DMS53 (cell line): ENCODE data around the gene KCNQ1.
A peak's percentile ranks its signal among the peaks of the same experiment; 100 is the strongest.

ENCODE experiments used
- DNase-seq: peaks from one replicate; lab custom pipeline; 2025; lab: John Stamatoyannopoulos, UW

Gene KCNQ1

GRCh38 chr11:2444821-2445745, at the start of gene KCNQ1:
KCNQ1 (plus strand) TSS chr11:2445008; CDS start chr11:2445099, 91 bp downstream.
- peak; percentile 80 for DNase-seq

DNA sequence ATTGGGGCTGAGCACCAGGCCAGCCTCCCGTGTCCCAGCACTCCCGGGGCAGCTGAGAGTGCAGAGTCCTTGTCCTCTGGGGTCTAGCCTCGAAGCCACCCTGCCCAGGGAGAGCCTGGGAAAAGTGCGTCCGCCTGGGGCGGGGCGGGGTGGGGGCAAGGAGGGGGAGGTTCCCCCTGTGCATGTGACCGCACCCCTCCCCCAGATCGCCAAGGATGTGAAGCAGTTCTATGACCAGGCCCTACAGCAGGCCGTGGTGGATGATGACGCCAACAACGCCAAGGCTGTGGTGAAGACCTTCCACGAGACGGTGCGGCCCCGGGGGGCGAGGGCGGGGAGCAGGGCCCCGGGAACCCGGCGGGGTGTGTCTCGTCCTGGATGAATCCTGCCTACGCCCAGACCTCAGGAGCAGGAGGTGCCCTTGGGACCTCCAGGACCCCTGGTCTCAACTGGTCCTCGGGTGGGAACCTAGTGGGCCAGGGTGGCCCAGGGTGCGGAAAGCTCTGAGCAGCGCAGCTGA, 49.5 kb upstream of the KCNQ1 start:
- no peak for DNase-seq

DNA sequence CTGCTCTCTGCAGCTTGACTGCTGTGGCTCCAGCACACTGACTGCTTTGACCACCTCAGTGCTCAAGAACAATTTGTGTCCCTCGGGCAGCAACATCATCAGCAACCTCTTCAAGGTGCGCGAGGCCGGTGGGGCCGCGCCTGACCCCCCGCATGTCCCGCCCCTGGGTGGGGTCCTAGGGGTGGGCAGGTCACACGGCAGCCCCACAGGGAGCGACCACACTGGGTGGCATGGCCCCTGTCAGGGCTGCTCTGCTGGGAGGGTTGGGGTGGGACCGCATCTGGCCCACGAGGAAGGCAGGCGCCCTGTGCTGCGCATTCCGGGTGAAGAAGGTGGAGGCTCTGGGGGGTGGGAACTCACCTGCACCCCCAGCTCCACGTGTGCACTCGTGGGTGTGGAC, 49.0 kb upstream of the KCNQ1 start:
- no peak for DNase-seq

- DNase-seq, result no peak
Observed at GRCh38 chr11:2396471-2396870, 48.3 kb upstream of the KCNQ1 start.

DNA sequence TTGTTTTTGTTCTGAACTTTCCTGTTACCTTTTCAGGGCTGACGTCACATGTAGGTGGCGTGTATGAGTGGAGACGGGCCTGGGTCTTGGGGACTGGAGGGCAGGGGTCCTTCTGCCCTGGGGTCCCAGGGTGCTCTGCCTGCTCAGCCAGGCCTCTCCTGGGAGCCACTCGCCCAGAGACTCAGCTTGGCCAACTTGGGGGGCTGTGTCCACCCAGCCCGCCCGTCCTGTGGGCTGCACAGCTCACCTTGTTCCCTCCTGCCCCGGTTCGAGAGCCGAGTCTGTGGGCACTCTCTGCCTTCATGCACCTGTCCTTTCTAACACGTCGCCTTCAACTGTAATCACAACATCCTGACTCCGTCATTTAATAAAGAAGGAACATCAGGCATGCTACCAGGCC, 47.8 kb upstream of the KCNQ1 start:
- no peak for DNase-seq

GRCh38 chr11:2398664-2399355, 46.0 kb upstream of the KCNQ1 start:
- DNase-seq, result no peak

- peak; percentile 72 for DNase-seq
Observed at GRCh38 chr11:2399488-2400068, 45.2 kb upstream of the KCNQ1 start.

- peak; percentile 100 for DNase-seq
Observed at GRCh38 chr11:2400069-2400761, 44.6 kb upstream of the KCNQ1 start, which contains the start of gene TSSC4. TSSC4 (plus strand) TSS chr11:2400750; CDS start chr11:2402634, 1,884 bp downstream.

GRCh38 chr11:2400762-2401435, 43.9 kb upstream of the KCNQ1 start:
- peak; percentile 61 for DNase-seq

DNA sequence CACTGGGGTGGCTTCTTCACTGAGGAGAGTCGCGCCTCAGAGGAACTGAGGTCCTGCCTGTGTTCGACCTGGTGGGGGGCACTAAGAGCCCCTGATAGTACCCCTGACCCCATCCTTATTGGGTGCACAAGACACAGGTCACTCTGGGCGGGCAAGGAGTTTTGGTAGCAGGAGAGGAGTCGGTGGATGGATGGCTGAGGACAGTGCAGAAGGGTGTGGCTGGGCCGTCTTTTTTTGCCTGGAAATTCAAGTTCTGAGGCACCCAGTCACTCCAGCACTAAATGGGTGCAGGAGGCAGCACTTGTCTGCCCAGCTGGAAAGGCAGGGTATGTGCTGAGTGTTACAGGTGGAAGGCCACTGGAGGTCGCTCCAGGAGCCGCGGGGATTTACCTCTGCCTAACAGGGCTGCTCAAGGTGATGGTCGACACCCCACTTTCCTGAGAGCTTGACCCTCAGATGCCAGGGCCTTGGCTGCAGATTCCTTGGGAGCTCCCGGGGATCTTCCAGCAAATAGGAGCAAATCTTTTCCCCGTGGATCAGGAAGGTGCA, 43.3 kb upstream of the KCNQ1 start:
- DNase-seq, result peak; percentile 45

- DNase-seq, result no peak
Observed at GRCh38 chr11:2402106-2402505, 42.7 kb upstream of the KCNQ1 start.

GRCh38 chr11:2402890-2403645, 41.7 kb upstream of the KCNQ1 start:
- DNase-seq, result no peak

- no peak for DNase-seq
Observed at GRCh38 chr11:2404735-2405196, 40.0 kb upstream of the KCNQ1 start.

GRCh38 chr11:2406451-2406850, 38.4 kb upstream of the KCNQ1 start:
- DNase-seq, result no peak

DNA sequence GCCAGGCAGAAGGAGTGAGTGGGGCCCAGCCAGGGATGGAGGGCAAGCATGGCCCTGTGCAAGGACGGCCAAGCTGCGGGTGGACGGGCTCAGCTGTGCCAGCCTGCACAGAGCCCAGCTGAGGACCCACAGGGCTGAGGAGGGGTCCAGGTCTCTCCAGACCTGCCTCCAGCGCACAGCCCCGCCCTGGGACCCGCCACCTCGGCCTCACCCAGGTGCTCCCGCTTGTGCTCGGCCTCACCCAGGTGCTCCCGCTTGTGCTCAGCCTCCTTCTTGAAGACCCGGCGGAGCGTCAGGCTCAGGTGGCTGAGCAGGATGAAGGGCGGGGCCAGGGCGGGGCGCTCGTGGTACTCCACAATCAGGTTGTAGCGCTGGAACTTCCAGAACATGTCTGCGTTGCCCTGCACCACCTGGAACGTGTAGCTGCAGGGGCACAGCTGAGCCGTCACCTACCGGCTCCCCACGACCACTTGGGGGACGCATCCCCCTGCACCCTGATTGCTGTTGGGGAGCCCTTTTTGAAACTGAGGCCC, 37.9 kb upstream of the KCNQ1 start:
- DNase-seq, result no peak

DNA sequence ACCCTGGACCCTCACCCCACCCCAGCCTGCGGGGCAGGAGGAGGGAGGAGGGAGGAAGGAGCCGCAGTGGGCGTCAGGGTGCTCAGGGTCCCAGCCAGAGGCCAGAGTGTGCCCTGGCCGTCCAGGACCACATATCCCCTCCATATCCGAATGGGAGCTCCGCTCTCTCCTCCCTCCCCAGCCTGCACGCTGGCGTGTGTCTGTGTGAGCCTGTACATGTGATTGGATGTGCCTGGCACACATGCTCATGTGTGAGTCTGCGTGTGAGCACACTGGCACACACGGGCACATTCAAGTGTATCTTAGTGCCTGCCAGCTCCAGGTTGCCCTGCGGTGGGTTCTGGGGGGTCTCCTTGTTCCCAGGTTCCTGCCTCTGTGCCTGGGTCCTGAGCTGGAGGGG, 36.1 kb upstream of the KCNQ1 start:
- no peak for DNase-seq

- DNase-seq, result no peak
Observed at GRCh38 chr11:2409126-2409525, 35.7 kb upstream of the KCNQ1 start.

GRCh38 chr11:2409611-2410468, 35.0 kb upstream of the KCNQ1 start:
- DNase-seq, result no peak

- no peak for DNase-seq
Observed at GRCh38 chr11:2410616-2411015, 34.2 kb upstream of the KCNQ1 start.
